GM18505 (cell line): ENCODE measurements around the gene TBK1.

Experiments used
- ATAC-seq: cut with Tn5 transposase; IDR thresholded peaks from one replicate; pipeline ENCODE4 v1.9.1; 2021; ENCODE audit not compliant: unreplicated experiment
- POLR2A ChIP-seq: IDR thresholded peaks from 4 replicates; pipeline ENCODE4 v1.6.1; 2011; ENCODE audit warnings: borderline replicate concordance; ENCODE audit not compliant: insufficient read depth, insufficient read length; ENCODE audit errors: extremely low read depth

The TBK1 gene

GRCh38 chr12:64433915-64434314 is 18.0 kb upstream of the TBK1 start:
- no peak for TF ChIP-seq POLR2A
- no peak for ATAC-seq

- no peak for TF ChIP-seq POLR2A
- ATAC-seq, result no peak
These were observed 11.8 kb upstream of the TBK1 start for GRCh38 chr12:64440100-64440499.

- TF ChIP-seq POLR2A, result no peak
- ATAC-seq, result no peak
These were observed 6.4 kb upstream of the TBK1 start for GRCh38 chr12:64445490-64445889.

- no peak for ATAC-seq
- TF ChIP-seq POLR2A, result no peak
These were observed 5.6 kb upstream of the TBK1 start for GRCh38 chr12:64446295-64446694.

GRCh38 chr12:64450057-64450640 is 1.8 kb upstream of the TBK1 start:
- no peak for ATAC-seq
- no peak for TF ChIP-seq POLR2A

GRCh38 chr12:64450711-64451486 is 1.0 kb upstream of the TBK1 start:
- ATAC-seq, result no peak
- no peak for TF ChIP-seq POLR2A

- no peak for ATAC-seq
These were observed 824 bp downstream of the TBK1 start for GRCh38 chr12:64452559-64453329.

GRCh38 chr12:64455506-64455905 is 3.6 kb downstream of the TBK1 start:
- ATAC-seq, result no peak
- TF ChIP-seq POLR2A, result no peak

More at GRCh38 chr12:64452559-64453329, 824 bp downstream of the TBK1 start:
- no peak for TF ChIP-seq POLR2A

- no peak for ATAC-seq
- TF ChIP-seq POLR2A, result no peak
These were observed 4.2 kb downstream of the TBK1 start for GRCh38 chr12:64456119-64456518.

- no peak for ATAC-seq
- TF ChIP-seq POLR2A, result no peak
These were observed 5.1 kb downstream of the TBK1 start for GRCh38 chr12:64457032-64457431.

GRCh38 chr12:64457466-64457865 is 5.5 kb downstream of the TBK1 start:
- TF ChIP-seq POLR2A, result no peak
- ATAC-seq, result no peak

- no peak for TF ChIP-seq POLR2A
These were observed 6.0 kb downstream of the TBK1 start for GRCh38 chr12:64457923-64458322.

GRCh38 chr12:64459394-64459891 is 7.5 kb downstream of the TBK1 start:
- no peak for ATAC-seq
- TF ChIP-seq POLR2A, result no peak

More at GRCh38 chr12:64457923-64458322, 6.0 kb downstream of the TBK1 start:
- ATAC-seq, result no peak
